ENCODE results near the gene MAST1. TPM values are rescaled to one million over a fixed set of nuclear protein-coding genes. Genes with fewer than 3 reads are reported as not detected.

MAST1 gene
- total and polyA plus RNA-seq, 2 experiments from 2014 or later, result 0.20 to 0.54 TPM

DNA sequence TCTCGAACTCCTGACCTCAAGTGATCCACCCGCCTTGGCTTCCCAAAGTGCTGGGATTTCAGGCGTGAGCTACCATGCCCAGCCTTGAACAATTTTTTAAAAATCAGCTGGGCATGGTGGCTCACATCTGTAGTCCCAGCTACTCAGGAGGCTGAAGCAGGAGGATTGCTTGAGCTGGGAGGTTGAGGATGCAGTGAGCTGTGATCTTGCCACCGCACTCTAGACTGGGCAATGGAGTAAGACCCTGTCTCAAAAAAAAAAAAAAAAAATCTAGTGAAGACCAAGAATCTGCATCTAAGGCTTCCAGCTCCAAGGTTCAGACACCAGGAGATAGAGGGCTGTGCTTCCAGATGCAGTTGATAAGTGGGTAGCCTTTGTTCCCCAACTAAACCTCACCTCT, 25.8 kb downstream of the MAST1 start:
- no peaks in the 10 kb centered on the region for H3K27me3 ChIP-seq
- no peak overlapping the region for H2AFZ ChIP-seq
- no peak overlapping the region for H3K27ac ChIP-seq
- no peak for DNase-seq (ENCODE audit: low spot score)
- H3K4me1 ChIP-seq (ENCODE audit: insufficient read depth), result no peaks in the 10 kb centered on the region
- no peak overlapping the region for H3K4me3 ChIP-seq
- H4K20me1 ChIP-seq (ENCODE audit: insufficient read depth, poor library complexity, severe bottlenecking), result no peaks in the 10 kb centered on the region
- no peaks in the 10 kb centered on the region for H3K79me2 ChIP-seq
- H3K9me2 ChIP-seq (replicated peaks; ENCODE audit: insufficient read depth), result no peaks in the 10 kb centered on the region
- no peaks in the 10 kb centered on the region for H3K9me3 ChIP-seq (ENCODE audit: low read depth)
- TF ChIP-seq EZH2phosphoT487 (IDR thresholded peaks at IDR 0.05; ENCODE audit: low read depth, severe bottlenecking, unreplicated experiment) (no peak), EZH2 (IDR thresholded peaks at IDR 0.05; ENCODE audit: borderline replicate concordance) (no peak)
- TF ChIP-seq, protein P1, sequence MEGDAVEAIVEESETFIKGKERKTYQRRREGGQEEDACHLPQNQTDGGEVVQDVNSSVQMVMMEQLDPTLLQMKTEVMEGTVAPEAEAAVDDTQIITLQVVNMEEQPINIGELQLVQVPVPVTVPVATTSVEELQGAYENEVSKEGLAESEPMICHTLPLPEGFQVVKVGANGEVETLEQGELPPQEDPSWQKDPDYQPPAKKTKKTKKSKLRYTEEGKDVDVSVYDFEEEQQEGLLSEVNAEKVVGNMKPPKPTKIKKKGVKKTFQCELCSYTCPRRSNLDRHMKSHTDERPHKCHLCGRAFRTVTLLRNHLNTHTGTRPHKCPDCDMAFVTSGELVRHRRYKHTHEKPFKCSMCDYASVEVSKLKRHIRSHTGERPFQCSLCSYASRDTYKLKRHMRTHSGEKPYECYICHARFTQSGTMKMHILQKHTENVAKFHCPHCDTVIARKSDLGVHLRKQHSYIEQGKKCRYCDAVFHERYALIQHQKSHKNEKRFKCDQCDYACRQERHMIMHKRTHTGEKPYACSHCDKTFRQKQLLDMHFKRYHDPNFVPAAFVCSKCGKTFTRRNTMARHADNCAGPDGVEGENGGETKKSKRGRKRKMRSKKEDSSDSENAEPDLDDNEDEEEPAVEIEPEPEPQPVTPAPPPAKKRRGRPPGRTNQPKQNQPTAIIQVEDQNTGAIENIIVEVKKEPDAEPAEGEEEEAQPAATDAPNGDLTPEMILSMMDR (IDR thresholded peaks at IDR 0.05; ENCODE audit: poor library complexity), result no peak
- H3K4me2 ChIP-seq, result no peak overlapping the region
- no peaks in the 10 kb centered on the region for H3K36me3 ChIP-seq (replicated peaks; ENCODE audit: insufficient read depth, low read depth)
- WGBS (ENCODE audit: low lambda C conversion rate, missing lambda C conversion rate), result 95% methylated on average over 4 of the region's 4 CpGs

DNA sequence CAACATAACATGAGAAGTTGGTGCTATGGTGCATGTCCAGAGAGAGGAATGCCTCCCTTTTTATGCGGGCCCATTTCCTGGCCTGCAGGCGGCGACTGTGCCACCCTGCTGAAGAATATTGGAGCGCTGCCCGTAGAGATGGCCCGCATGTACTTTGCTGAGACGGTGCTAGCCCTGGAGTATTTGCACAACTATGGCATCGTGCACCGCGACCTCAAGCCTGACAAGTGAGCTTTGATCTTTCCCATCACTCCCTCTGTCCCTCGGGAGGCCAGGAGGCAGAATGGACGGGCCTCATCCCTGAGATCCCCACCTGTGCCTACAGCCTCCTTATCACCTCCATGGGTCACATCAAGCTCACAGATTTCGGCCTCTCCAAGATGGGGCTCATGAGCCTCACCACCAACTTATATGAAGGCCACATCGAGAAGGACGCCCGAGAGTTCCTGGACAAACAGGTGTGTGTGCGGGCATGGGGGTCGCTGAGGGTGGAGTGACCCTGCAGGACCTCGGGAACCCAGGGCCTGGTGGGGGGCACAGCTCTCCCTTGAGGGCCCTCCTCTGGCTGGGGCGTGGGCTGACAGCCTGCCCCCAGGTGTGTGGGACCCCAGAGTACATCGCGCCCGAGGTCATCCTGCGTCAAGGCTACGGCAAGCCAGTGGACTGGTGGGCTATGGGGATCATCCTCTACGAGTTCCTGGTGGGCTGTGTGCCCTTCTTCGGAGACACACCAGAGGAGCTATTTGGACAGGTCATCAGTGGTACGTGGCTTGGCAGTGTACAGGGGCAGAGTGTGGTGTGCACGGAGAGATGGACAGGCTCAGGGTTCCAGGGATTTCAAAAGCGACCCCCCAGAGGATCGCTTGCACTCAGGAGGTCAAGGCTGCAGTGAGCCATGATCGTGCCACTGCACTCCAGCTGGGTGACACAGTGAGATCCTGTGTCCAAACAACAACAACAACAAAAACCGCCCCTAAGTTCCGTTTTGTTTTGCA, 26.7 kb downstream of the MAST1 start:
- Histone ChIP-seq H3K27ac (no peak overlapping the region), H3K27me3 (no peaks in the 10 kb centered on the region), H3K4me2 (no peak overlapping the region), H3K9me2 (replicated peaks; ENCODE audit: insufficient read depth) (no peaks in the 10 kb centered on the region), H3K9me3 (ENCODE audit: low read depth) (no peaks in the 10 kb centered on the region), H4K20me1 (ENCODE audit: insufficient read depth, poor library complexity, severe bottlenecking) (no peaks in the 10 kb centered on the region), H2AFZ (no peak overlapping the region), H3K4me3 (no peak overlapping the region), H3K79me2 (no peaks in the 10 kb centered on the region), H3K36me3 (replicated peaks; ENCODE audit: insufficient read depth, low read depth) (no peaks in the 10 kb centered on the region), H3K4me1 (ENCODE audit: insufficient read depth) (no peaks in the 10 kb centered on the region)
- DNase-seq (ENCODE audit: low spot score), result no peak
- TF ChIP-seq EZH2 (IDR thresholded peaks at IDR 0.05; ENCODE audit: borderline replicate concordance) (no peak), EZH2phosphoT487 (IDR thresholded peaks at IDR 0.05; ENCODE audit: low read depth, severe bottlenecking, unreplicated experiment) (no peak)
- TF ChIP-seq, protein P1 (IDR thresholded peaks at IDR 0.05; ENCODE audit: poor library complexity), result no peak
- whole genome bisulfite sequencing (ENCODE audit: low lambda C conversion rate, missing lambda C conversion rate), result 90% methylated on average over 34 of the region's 34 CpGs

DNA sequence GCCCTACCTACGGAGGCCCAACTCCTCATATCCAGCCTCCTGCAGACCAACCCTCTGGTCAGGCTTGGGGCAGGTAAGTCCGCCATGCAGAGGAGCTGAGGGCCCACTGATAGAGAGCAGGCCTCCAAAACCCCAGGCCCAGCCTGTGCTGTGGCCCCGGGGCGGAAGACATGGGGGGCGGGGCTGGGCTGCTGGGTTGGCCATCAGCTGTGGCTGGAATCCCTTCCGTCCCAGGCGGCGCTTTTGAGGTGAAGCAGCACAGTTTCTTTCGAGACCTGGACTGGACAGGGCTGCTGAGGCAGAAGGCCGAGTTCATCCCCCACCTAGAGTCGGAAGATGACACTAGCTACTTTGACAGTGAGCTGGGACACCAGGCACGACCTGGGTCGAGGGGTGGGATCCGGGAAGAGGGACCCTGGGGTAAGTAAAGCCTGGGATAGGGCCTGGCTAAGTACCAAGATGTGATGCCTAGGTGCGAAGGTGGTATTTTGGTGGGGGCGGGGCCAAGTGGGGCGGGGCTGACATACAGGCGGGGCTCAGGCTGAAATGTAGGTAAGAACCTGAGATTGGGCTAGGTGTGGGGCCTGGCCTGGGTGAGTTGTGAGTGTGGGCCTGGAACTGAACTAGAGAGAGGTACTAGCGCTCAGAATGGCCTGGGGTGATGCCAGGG, 27.6 kb downstream of the MAST1 start:
- no peak overlapping the region for H3K4me2 ChIP-seq
- WGBS (ENCODE audit: low lambda C conversion rate, missing lambda C conversion rate), result 82% methylated on average over 17 of the region's 19 CpGs
- no peak for DNase-seq (ENCODE audit: low spot score)
- no peaks in the 10 kb centered on the region for H3K36me3 ChIP-seq (replicated peaks; ENCODE audit: insufficient read depth, low read depth)
- H4K20me1 ChIP-seq (ENCODE audit: insufficient read depth, poor library complexity, severe bottlenecking), result no peaks in the 10 kb centered on the region
- H2AFZ ChIP-seq, result no peak overlapping the region
- H3K9me2 ChIP-seq (replicated peaks; ENCODE audit: insufficient read depth), result no peaks in the 10 kb centered on the region
- TF ChIP-seq, protein P1 (IDR thresholded peaks at IDR 0.05; ENCODE audit: poor library complexity), result no peak
- no peak for TF ChIP-seq EZH2 (IDR thresholded peaks at IDR 0.05; ENCODE audit: borderline replicate concordance)
- no peak for TF ChIP-seq EZH2phosphoT487 (IDR thresholded peaks at IDR 0.05; ENCODE audit: low read depth, severe bottlenecking, unreplicated experiment)
- H3K27ac ChIP-seq, result no peak overlapping the region
- no peaks in the 10 kb centered on the region for H3K27me3 ChIP-seq
- no peaks in the 10 kb centered on the region for H3K4me1 ChIP-seq (ENCODE audit: insufficient read depth)
- H3K9me3 ChIP-seq (ENCODE audit: low read depth), result no peaks in the 10 kb centered on the region
- H3K4me3 ChIP-seq, result no peak overlapping the region
- no peaks in the 10 kb centered on the region for H3K79me2 ChIP-seq

All from hepatocyte (in vitro differentiated cells).